HL-60/S4 (cell line): ENCODE data around the gene DDIT4.

Source experiments
- in situ Hi-C: fragments of 300-500 bp; cut with MboI; formaldehyde crosslinking; loops from 2 replicates; pipeline ENCODE4 v1.14.3; 2022; ENCODE audit warnings: low sequenced_read_pairs

Gene DDIT4

GRCh38 chr10:72315054-72315453 lies 41.3 kb downstream of the DDIT4 start:
- in situ Hi-C loops = no loop called here

DNA sequence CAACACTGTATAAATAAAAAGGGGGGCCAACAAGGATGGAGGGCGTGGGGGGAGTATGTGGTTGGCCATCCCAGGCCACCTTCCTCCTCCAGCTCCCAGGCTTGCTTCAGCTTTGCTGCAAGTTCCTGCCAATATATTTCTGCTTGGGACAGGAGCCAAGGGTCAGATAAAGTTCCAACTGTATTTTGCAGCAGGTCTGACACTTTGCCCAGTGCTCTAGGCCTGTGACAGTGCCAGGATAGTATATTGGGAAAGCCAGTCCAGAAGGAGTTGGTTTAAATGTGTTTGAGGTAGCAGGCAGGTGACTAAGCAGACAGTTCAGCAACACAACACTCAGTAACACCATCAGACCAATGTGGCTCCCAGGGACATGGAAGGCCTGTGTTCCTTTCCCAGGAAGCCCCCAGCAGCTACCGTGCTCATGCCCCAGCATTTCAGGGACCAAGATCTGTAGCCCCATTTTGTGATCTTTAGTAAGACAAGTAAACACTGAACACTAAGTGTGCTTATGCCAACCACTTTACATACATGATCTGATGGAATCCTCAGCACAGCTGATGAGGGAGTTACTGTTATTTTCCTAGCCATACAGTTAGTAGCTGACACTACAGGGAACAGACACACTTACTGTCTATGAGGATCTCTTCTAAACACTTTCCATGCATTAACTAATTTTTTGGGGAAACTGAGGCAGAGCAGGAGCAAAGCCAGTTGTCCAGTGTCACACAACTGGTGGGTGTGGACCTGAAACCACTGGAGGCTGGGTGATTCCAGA lies 42.1 kb downstream of the DDIT4 start:
- in situ Hi-C loops = no loop called here

- in situ Hi-C loops = no loop called here
These were observed 42.6 kb downstream of the DDIT4 start for GRCh38 chr10:72316386-72316700.

- in situ Hi-C loops = no loop called here
These were observed 43.2 kb downstream of the DDIT4 start for GRCh38 chr10:72316748-72317435.

- in situ Hi-C loops = no loop called here
These were observed 44.9 kb downstream of the DDIT4 start for GRCh38 chr10:72318418-72319262.

GRCh38 chr10:72319416-72320254 lies 45.9 kb downstream of the DDIT4 start:
- in situ Hi-C loops = no loop called here

DNA sequence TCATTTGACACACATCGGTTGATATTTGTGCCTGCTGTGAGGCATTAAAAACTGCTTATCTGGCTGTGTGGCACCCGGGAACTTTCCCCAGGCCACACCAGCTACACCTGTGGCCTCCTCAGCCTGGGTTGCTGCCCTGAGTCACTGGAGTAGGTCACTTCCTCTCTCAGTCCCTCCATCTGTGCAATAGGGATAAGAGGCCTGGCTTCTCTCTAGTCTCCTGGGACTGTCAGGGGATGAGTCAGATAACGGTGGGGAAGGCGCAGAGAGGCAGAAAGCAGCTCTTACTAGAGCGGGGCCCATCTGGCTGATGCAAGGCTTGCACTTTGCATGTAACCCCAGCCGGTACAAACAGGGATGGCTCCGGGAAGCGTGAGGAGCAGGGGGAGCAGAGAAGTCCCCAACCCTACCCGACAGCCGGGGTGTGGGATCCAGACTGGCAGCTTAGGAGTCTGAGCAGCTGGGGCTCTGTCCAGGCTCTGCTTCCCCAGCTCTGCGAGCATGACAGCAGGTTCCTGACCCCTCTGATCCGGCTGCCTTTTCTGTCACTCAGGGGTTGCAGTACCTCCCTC lies 47.0 kb downstream of the DDIT4 start:
- in situ Hi-C loops = no loop called here

DNA sequence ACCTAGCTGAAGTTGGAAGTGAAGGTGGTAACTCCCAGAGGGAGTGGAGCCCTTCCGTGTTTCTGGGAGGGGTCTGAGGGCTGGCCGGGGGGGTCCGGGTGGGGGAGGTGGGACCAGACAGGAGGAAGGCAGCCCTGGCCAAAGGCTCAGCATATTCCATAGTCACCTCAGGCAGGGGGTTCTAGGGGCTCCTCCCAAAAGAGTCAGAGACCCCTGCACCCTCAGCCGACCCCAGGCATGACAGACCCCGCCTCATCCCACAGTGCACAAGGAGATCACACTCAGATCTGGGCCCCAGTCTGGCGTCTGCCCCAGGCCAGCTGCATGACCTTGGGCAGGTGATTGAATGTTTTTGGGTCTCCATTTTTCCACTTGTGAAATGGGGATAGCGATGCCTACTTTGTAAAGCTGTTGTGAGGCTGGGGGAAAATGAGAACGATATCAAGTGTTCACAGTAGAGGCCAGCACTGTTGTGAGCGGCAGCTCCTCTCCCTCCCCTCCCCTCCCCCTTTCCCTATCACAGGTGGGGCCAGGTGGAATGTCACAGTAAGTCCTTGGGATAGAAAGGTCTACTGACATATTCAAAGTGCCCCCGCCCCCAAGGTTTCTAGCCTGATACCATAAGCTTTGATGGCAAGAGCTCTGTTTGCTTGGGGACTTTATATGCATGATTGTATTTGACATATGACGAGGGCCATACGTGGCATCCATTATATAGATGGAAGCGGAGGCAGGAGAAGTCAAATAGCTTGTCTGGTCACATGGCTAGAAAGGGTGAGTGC lies 47.7 kb downstream of the DDIT4 start:
- in situ Hi-C loops = no loop called here

DNA sequence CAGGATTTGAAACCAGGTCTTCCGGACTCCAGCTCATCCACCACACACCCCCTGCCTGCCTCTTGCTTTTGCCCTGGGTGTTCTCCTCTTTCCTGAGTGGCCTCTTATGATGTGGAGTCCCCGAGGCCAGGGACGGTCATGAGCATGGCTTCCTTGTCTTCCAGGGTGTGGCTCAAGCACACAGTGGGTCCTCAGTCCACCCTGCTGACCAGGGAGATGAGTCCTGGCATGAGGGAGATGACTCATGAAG lies 48.2 kb downstream of the DDIT4 start:
- in situ Hi-C loops = no loop called here

DNA sequence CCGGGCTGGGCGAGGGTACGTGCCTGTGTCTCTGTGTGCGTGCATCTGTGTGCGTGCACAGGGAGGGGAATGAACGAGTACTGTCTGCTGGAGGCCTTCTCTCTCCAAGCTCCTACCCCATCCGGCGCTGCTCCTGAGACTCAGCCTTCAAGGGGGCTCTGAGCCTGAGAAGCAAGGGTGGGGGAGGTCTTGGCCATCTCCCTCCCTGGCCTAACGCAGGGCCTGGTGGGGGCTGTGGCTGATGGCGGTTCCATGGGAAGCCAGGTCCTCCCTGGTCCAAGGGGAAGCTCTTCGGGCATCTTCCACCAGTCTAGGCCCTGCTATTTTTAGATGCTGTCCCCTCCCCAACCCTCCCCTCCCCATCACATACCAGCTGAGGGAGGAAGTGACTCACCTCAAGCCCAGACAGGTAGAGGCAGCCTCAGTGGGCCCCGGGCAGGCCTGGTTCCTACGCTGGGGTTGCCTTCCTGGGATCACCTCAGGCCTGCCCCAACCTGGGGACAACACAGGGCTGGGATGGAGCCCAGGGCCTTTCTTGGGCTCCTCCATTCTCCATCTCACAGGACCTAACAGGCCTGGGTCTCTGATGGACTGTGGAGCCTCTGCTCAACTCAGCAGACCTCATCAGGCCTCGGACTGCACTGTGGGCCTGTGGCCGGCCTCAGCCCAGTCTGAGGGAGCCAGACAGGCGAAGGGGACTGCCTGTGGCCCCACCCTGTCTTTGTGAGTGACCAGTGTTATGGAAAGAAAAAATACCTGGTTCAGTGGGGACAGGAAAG lies 48.7 kb downstream of the DDIT4 start:
- in situ Hi-C loops = no loop called here

- in situ Hi-C loops = no loop called here
These were observed 49.5 kb downstream of the DDIT4 start for GRCh38 chr10:72323108-72323749.

GRCh38 chr10:72323771-72324191 lies 50.1 kb downstream of the DDIT4 start:
- in situ Hi-C loops = no loop called here
